PC-9 (cell line): Measurements from ENCODE around the gene EYA2.

Experiments
- EZH2 ChIP-seq: fragments of 200-600 bp; sonication (generic); IDR thresholded peaks from 2 replicates; pipeline ENCODE4 v1.8.0; 2017; ENCODE audit warnings: antibody characterized with exemption, low read depth
- TF ChIP-seq, protein P1 (sequence below): fragments of 200-600 bp; sonication (generic); conservative IDR thresholded peaks from 2 replicates; pipeline ENCODE4 v1.6.1; 2017; ENCODE audit warnings: mixed run types, antibody characterized with exemption, mild to moderate bottlenecking, moderate library complexity

DNA sequence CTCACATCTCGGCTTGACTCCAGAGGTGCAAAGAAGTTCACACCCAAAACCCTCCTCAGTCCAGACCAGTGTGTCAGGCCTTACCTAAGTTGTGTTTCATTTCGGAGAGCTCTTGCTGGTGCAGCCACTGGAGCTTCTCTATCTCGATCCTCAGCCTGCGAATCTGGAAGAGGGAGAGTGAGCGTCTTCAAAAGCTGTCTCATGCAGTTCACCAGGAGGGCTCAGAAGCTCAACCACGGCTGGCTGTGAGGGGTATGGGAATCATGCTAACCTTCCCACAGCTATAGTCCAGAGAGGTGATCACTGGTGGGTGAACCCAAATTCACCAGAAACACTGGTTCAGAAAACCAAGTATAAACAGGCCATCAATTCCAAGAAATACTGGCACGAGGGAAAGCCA lies 332.5 kb downstream of the EYA2 start:
- TF ChIP-seq, protein P1, sequence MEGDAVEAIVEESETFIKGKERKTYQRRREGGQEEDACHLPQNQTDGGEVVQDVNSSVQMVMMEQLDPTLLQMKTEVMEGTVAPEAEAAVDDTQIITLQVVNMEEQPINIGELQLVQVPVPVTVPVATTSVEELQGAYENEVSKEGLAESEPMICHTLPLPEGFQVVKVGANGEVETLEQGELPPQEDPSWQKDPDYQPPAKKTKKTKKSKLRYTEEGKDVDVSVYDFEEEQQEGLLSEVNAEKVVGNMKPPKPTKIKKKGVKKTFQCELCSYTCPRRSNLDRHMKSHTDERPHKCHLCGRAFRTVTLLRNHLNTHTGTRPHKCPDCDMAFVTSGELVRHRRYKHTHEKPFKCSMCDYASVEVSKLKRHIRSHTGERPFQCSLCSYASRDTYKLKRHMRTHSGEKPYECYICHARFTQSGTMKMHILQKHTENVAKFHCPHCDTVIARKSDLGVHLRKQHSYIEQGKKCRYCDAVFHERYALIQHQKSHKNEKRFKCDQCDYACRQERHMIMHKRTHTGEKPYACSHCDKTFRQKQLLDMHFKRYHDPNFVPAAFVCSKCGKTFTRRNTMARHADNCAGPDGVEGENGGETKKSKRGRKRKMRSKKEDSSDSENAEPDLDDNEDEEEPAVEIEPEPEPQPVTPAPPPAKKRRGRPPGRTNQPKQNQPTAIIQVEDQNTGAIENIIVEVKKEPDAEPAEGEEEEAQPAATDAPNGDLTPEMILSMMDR, result no peak
- TF ChIP-seq EZH2, result no peak
